Stomach (tissue), 9 donors: Measurements from ENCODE around the gene EMILIN1. TPM values are rescaled to one million over a fixed set of nuclear protein-coding genes. Genes with fewer than 3 reads are reported as not detected.

Source experiments
- DNase-seq, 2 donors: peaks; one replicate each; pipeline versions ENCODE4 v3.0.0 to v3.0.0-alpha.2; 2013 to 2019
- H3K27ac ChIP-seq, 5 donors: fragments of 200-600 bp in 4 of 5; sonication (generic) in 4 of 5; one replicate each; pipeline ENCODE4 v1.5.1; 2013 to 2019; ENCODE audit warnings: mild to moderate bottlenecking in 1 of 5, moderate library complexity in 1 of 5
- H3K27me3 ChIP-seq, 3 donors: fragments of 200-600 bp; sonication (generic); one replicate each; pipeline ENCODE4 v1.5.1; 2017 to 2019; ENCODE audit warnings: mixed run types in 1 of 3
- H3K36me3 ChIP-seq, 4 donors: fragments of 200-600 bp; sonication (generic); 1 replicate in 3 of 4; 2 replicates in 1 of 4; pipeline ENCODE4 v1.5.1; 2016 to 2019
- H3K4me1 ChIP-seq, 4 donors: fragments of 200-600 bp; sonication (generic); one replicate each; pipeline ENCODE4 v1.5.1; 2016 to 2019
- H3K4me3 ChIP-seq, 4 donors: fragments of 200-600 bp; sonication (generic) in 3 of 4; one replicate each; pipeline ENCODE4 v1.5.1; 2016 to 2019; ENCODE audit warnings: mild to moderate bottlenecking in 1 of 4
- H3K9me3 ChIP-seq, 4 donors: fragments of 200-600 bp; sonication (generic); one replicate each; pipeline ENCODE4 v1.5.1; 2016 to 2019
- CTCF ChIP-seq, 7 experiments: fragments of 450-650 bp in 4 of 7; fragments of 200-600 bp in 3 of 7; sonication (generic) in 3 of 7; IDR thresholded peaks; one replicate each; pipeline ENCODE4 v1.5.1; 2016 to 2019; ENCODE audit warnings: antibody characterized with exemption in 7 of 7, control low read depth in 2 of 7, mild to moderate bottlenecking in 1 of 7
- EP300 ChIP-seq: sonication (generic); formaldehyde crosslinking; IDR thresholded peaks from one replicate; pipeline ENCODE4 v1.6.1; 2017; ENCODE audit warnings: antibody characterized with exemption
- POLR2A ChIP-seq, 4 donors: fragments of 450-650 bp; IDR thresholded peaks; one replicate each; pipeline ENCODE4 v1.6.1; 2016; ENCODE audit warnings: antibody characterized with exemption in 4 of 4, control low read depth in 2 of 4, mild to moderate bottlenecking in 1 of 4, moderate library complexity in 1 of 4
- POLR2AphosphoS5 ChIP-seq, 3 donors: sonication (generic); formaldehyde crosslinking; IDR thresholded peaks; one replicate each; pipeline ENCODE4 v1.6.1; 2016; ENCODE audit warnings: antibody characterized with exemption in 3 of 3
- WGBS, 5 donors: extraction: QIAGEN DNeasy Blood & Tissue Kit in 3 of 5; methylation state at CpG; one replicate each; pipeline versions ENCODE4 v1.1.5 to v1.1.7; 2013 to 2018; 5-methylcytosine and 5-hydroxymethylcytosine counted together
- intact Hi-C: fragments of 100-400 bp; cut with DNase I; formaldehyde crosslinking; loops from one replicate; pipeline ENCODE4 v1.15.1; 2023; ENCODE audit warnings: low total_unique reads
- polyA plus RNA-seq, 3 donors: library from polyadenylated mRNA; stranded (reverse); fragments of 200-250 nt; gene quantifications; one replicate each; pipeline ENCODE4 v1.2.3, GENCODE V29; 2013
- total RNA-seq, 5 donors: library from RNA; depleted of rRNA; stranded (reverse); fragments of >200 nt; gene quantifications; one replicate each; pipeline versions ENCODE4 v1.1.0 to v1.2.3, GENCODE V29; 2014 to 2016
- donor health status: healthy with polysubstance abuse.
- donor health status: Bipolar disorder and iron deficiency.
- donor health status: healthy.

Gene EMILIN1
- total and polyA plus RNA-seq, 8 donors: 17.5 to 208 (median 52.1) TPM

- 93 to 96% (median 95%) methylated on average over 6 to 7 of the region's 7 CpGs for WGBS, 5 donors
- H3K36me3 ChIP-seq: peaks cover 64 to 83% (median 70%) of the 10 kb centered on the region in 4 donors
- H3K4me1 ChIP-seq: peaks cover 0 to 17% (median 6%) of the 10 kb centered on the region in 4 donors
- no peak overlapping the region for H3K4me3 ChIP-seq
- no peaks in the 10 kb centered on the region for H3K9me3 ChIP-seq
- no peak overlapping the region for H3K27ac ChIP-seq
- no peak for TF ChIP-seq CTCF (IDR thresholded peaks at IDR 0.05)
- TF ChIP-seq POLR2AphosphoS5 (IDR thresholded peaks at IDR 0.05): no peak
- TF ChIP-seq POLR2A (IDR thresholded peaks at IDR 0.05): no peak
- TF ChIP-seq EP300: no peak
- no peak for DNase-seq
- intact Hi-C loops: loop anchor here (10.0 kb wide), 1 partner anchor 45 kb away; the partner anchor contains the start of gene KHK
- H3K27me3 ChIP-seq: no peaks in the 10 kb centered on the region
Observed at GRCh38 chr2:27039871-27040270, 38.5 kb upstream of the EMILIN1 start.

GRCh38 chr2:27040282-27040681, 38.1 kb upstream of the EMILIN1 start:
- H3K4me1 ChIP-seq: peaks cover 0 to 13% (median 3%) of the 10 kb centered on the region in 4 donors
- intact Hi-C loops: no loop called here
- no peaks in the 10 kb centered on the region for H3K27me3 ChIP-seq
- H3K9me3 ChIP-seq: no peaks in the 10 kb centered on the region
- no peak overlapping the region for H3K27ac ChIP-seq
- WGBS, 5 donors: 83 to 92% (median 89%) methylated on average over 6 to 8 of the region's 8 CpGs
- peaks cover 60 to 79% (median 67%) of the 10 kb centered on the region in 4 donors for H3K36me3 ChIP-seq
- no peak for DNase-seq
- TF ChIP-seq EP300 (no peak), POLR2A (IDR thresholded peaks at IDR 0.05) (no peak), CTCF (IDR thresholded peaks at IDR 0.05) (no peak), POLR2AphosphoS5 (IDR thresholded peaks at IDR 0.05) (no peak)
- no peak overlapping the region for H3K4me3 ChIP-seq

- H3K36me3 ChIP-seq: peaks cover 47 to 64% (median 52%) of the 10 kb centered on the region in 4 donors
- no peaks in the 10 kb centered on the region for H3K27me3 ChIP-seq
- DNase-seq: no peak
- 52 to 79% (median 74%) methylated on average over 5 of the region's 5 CpGs for WGBS, 5 donors
- H3K27ac ChIP-seq: peak overlapping the region in 1 of 5 donors; percentile 20
- H3K4me3 ChIP-seq: no peak overlapping the region
- intact Hi-C loops: no loop called here
- no peak for TF ChIP-seq EP300
- no peak for TF ChIP-seq POLR2A (IDR thresholded peaks at IDR 0.05)
- TF ChIP-seq POLR2AphosphoS5 (IDR thresholded peaks at IDR 0.05): no peak
- TF ChIP-seq CTCF (IDR thresholded peaks at IDR 0.05): no peak
- no peaks in the 10 kb centered on the region for H3K9me3 ChIP-seq
- peaks cover 0 to 12% (median 0%) of the 10 kb centered on the region in 4 donors for H3K4me1 ChIP-seq
Observed at GRCh38 chr2:27041752-27042151, 36.7 kb upstream of the EMILIN1 start.

- 80 to 85% (median 82%) methylated on average over 10 of the region's 10 CpGs for WGBS, 5 donors
- intact Hi-C loops: no loop called here
- Histone ChIP-seq H3K4me1 (peaks cover 0 to 12% (median 0%) of the 10 kb centered on the region in 4 donors), H3K27ac (peak overlapping the region in 1 of 5 donors; percentile 20), H3K36me3 (peaks cover 42 to 59% (median 47%) of the 10 kb centered on the region in 4 donors), H3K4me3 (no peak overlapping the region), H3K27me3 (no peaks in the 10 kb centered on the region), H3K9me3 (no peaks in the 10 kb centered on the region)
- no peak for TF ChIP-seq POLR2A (IDR thresholded peaks at IDR 0.05)
- TF ChIP-seq POLR2AphosphoS5 (IDR thresholded peaks at IDR 0.05): peak in 1 of 3 donors; percentile 4
- DNase-seq: peak in 1 of 2 donors; percentile 19
Observed at GRCh38 chr2:27042159-27042661, 36.2 kb upstream of the EMILIN1 start.
